NCI-H2029 (cell line): Measurements from ENCODE around the gene PCIF1.
"Not testable (repeated sequence)": the region's sequence is repeated elsewhere in the genome, so short reads cannot be mapped to it uniquely, and the experiment has no call there.

ENCODE experiments used
- DNase-seq: peaks from one replicate; lab custom pipeline; 2025; lab: John Stamatoyannopoulos, UW

Gene PCIF1

GRCh38 chr20:45934586-45935415, at the start of gene PCIF1:
PCIF1 (plus strand) TSS chr20:45934683; CDS start chr20:45939000, 4,317 bp downstream.
- DNase-seq, result peak; percentile 96

- no peak for DNase-seq
Measured at GRCh38 chr20:45886590-45887345, 47.7 kb upstream of the PCIF1 start.

GRCh38 chr20:45887346-45887715, 47.2 kb upstream of the PCIF1 start, which contains the start of gene SPATA25:
SPATA25 (minus strand) TSS chr20:45887622; CDS start chr20:45887590, 32 bp downstream.
- DNase-seq, result no peak

- no peak for DNase-seq
Measured at GRCh38 chr20:45888681-45889080, 45.8 kb upstream of the PCIF1 start.

GRCh38 chr20:45890077-45890984, 44.2 kb upstream of the PCIF1 start:
- DNase-seq, result peak; percentile 15

GRCh38 chr20:45890985-45891983, 43.2 kb upstream of the PCIF1 start, which contains the start of the genes CTSA and NEURL2:
CTSA (plus strand) TSS chr20:45891335; CDS start chr20:45891569, 234 bp downstream.
NEURL2 (minus strand) TSS chr20:45891208; CDS start chr20:45890991, 217 bp downstream.
- DNase-seq, result peak; percentile 77

GRCh38 chr20:45892049-45892825, 42.2 kb upstream of the PCIF1 start:
- no peak for DNase-seq

- no peak for DNase-seq
Measured at GRCh38 chr20:45892828-45893500, 41.5 kb upstream of the PCIF1 start.

GRCh38 chr20:45893831-45894230, 40.7 kb upstream of the PCIF1 start:
- DNase-seq, result no peak

GRCh38 chr20:45894797-45895196, 39.7 kb upstream of the PCIF1 start:
- no peak for DNase-seq

GRCh38 chr20:45896641-45897161, 37.8 kb upstream of the PCIF1 start:
- no peak for DNase-seq

GRCh38 chr20:45897289-45897688, 37.2 kb upstream of the PCIF1 start:
- DNase-seq, result no peak

GRCh38 chr20:45897692-45898091, 36.8 kb upstream of the PCIF1 start:
- no peak for DNase-seq

- DNase-seq, result no peak
Measured at GRCh38 chr20:45898285-45898684, 36.2 kb upstream of the PCIF1 start.

- DNase-seq, result no peak
Measured at GRCh38 chr20:45899046-45899835, 35.2 kb upstream of the PCIF1 start.

GRCh38 chr20:45901332-45901731, 33.2 kb upstream of the PCIF1 start:
- not testable (repeated sequence) for DNase-seq

- no peak for DNase-seq
Measured at GRCh38 chr20:45902199-45902701, 32.2 kb upstream of the PCIF1 start.
